Ammon's horn (tissue), 1 donor: ENCODE data around the gene GNPDA1.
A peak's percentile ranks its signal among the peaks of the same experiment; 100 is the strongest.
"Not testable (repeated sequence)": the region's sequence is repeated elsewhere in the genome, so short reads cannot be mapped to it uniquely, and the experiment has no call there.

Source experiments
- DNase-seq: peaks from one replicate; pipeline ENCODE4 v3.0.0-alpha.2; 2016; ENCODE audit warnings: low spot score

GNPDA1 gene

GRCh38 chr5:142012792-142013388 lies at the start of gene GNPDA1:
Gene GNPDA1, minus strand, starts transcription at chr5:142013027. Its CDS starts 992 bp downstream, at chr5:142012035.
- peak; percentile 81 for DNase-seq

GRCh38 chr5:142059304-142059940 lies 46.6 kb upstream of the GNPDA1 start:
- no peak for DNase-seq

- no peak for DNase-seq
These were observed 44.9 kb upstream of the GNPDA1 start for GRCh38 chr5:142057697-142058056.

GRCh38 chr5:142056816-142057696 lies 44.2 kb upstream of the GNPDA1 start:
- peak; percentile 80 for DNase-seq

GRCh38 chr5:142055301-142055700 lies 42.5 kb upstream of the GNPDA1 start:
- no peak for DNase-seq

GRCh38 chr5:142053426-142054151 lies 40.8 kb upstream of the GNPDA1 start:
- peak; percentile 67 for DNase-seq

GRCh38 chr5:142052026-142052425 lies 39.2 kb upstream of the GNPDA1 start:
- DNase-seq, result not testable (repeated sequence)

- no peak for DNase-seq
These were observed 35.4 kb upstream of the GNPDA1 start for GRCh38 chr5:142048272-142048671.

- DNase-seq, result no peak
These were observed 33.4 kb upstream of the GNPDA1 start for GRCh38 chr5:142046191-142046590.

GRCh38 chr5:142040881-142041280 lies 28.1 kb upstream of the GNPDA1 start:
- DNase-seq, result not testable (repeated sequence)

- DNase-seq, result no peak
These were observed 27.5 kb upstream of the GNPDA1 start for GRCh38 chr5:142040285-142040684.

GRCh38 chr5:142038735-142039134 lies 25.9 kb upstream of the GNPDA1 start:
- DNase-seq, result no peak

- DNase-seq, result not testable (repeated sequence)
These were observed 24.8 kb upstream of the GNPDA1 start for GRCh38 chr5:142037599-142037998.

- DNase-seq, result no peak
These were observed 24.1 kb upstream of the GNPDA1 start for GRCh38 chr5:142036918-142037317.

GRCh38 chr5:142034994-142035393 lies 22.2 kb upstream of the GNPDA1 start:
- no peak for DNase-seq

- not testable (repeated sequence) for DNase-seq
These were observed 21.1 kb upstream of the GNPDA1 start for GRCh38 chr5:142033632-142034567.

GRCh38 chr5:142032747-142033631 lies 20.2 kb upstream of the GNPDA1 start:
- DNase-seq, result no peak

GRCh38 chr5:142032150-142032549 lies 19.3 kb upstream of the GNPDA1 start:
- no peak for DNase-seq

- no peak for DNase-seq
These were observed 12.8 kb upstream of the GNPDA1 start for GRCh38 chr5:142025637-142026036.

GRCh38 chr5:142024771-142025304 lies 12.0 kb upstream of the GNPDA1 start:
- DNase-seq, result peak; percentile 95
